Activated naive CD8-positive, alpha-beta T cell treated with anti-CD3 and anti-CD28 coated beads for 36 hours (primary cell): Measurements from ENCODE around the gene SGSM1. TPM values are rescaled to one million over a fixed set of nuclear protein-coding genes. Genes with fewer than 3 reads are reported as not detected.

Experiments used
- DNase-seq: peaks from one replicate; pipeline ENCODE4 v3.0.0; 2021
- H3K27ac Mint-ChIP-seq: one replicate; pipeline ENCODE4 v1.8.0; 2022; ENCODE audit warnings: mild to moderate bottlenecking, moderate library complexity, mixed read lengths
- H3K27me3 Mint-ChIP-seq: one replicate; pipeline ENCODE4 v1.8.0; 2022; ENCODE audit warnings: mild to moderate bottlenecking, mixed read lengths
- H3K36me3 Mint-ChIP-seq: one replicate; pipeline ENCODE4 v1.8.0; 2021; ENCODE audit warnings: mild to moderate bottlenecking, mixed read lengths
- H3K4me1 Mint-ChIP-seq: one replicate; pipeline ENCODE4 v1.8.0; 2021; ENCODE audit warnings: mixed read lengths
- H3K4me3 Mint-ChIP-seq: one replicate; pipeline ENCODE4 v1.8.0; 2022; ENCODE audit warnings: mild to moderate bottlenecking, moderate library complexity, mixed read lengths
- H3K9me3 Mint-ChIP-seq: one replicate; pipeline ENCODE4 v1.8.0; 2022; ENCODE audit warnings: mixed read lengths
- total RNA-seq, 2 experiments: library from RNA; stranded (reverse); gene quantifications; one replicate each; pipeline ENCODE4 v1.2.3, GENCODE V29; 2021

The SGSM1 gene
- total RNA-seq, 2 experiments from 2014 or later, result 0.04 TPM; not detected in 1

DNA sequence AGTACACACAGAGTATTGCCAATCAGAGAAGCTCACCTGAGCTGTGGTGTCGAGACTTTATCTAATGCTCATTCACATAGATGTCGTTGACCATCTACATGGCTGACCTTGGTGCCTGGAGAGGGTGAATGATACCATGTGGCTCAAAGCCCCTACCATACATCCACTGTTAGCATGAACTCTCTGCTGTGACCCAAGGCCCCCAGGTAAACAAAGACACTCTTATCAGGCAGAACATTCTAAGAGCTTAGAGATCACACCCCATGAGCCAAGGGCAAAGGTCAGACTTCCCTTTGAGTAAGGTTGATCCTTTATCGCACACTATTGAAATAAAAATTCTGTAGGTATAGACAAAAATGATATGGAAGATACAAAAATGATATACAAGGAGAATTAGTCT, 16.5 kb upstream of the SGSM1 start:
- Mint-ChIP-seq H3K36me3 (no peaks in the 10 kb centered on the region), H3K4me1 (no peaks in the 10 kb centered on the region), H3K27ac (no peak overlapping the region), H3K9me3 (no peaks in the 10 kb centered on the region), H3K27me3 (peaks cover 9% of the 10 kb centered on the region), H3K4me3 (no peak overlapping the region)
- DNase-seq, result no peak

DNA sequence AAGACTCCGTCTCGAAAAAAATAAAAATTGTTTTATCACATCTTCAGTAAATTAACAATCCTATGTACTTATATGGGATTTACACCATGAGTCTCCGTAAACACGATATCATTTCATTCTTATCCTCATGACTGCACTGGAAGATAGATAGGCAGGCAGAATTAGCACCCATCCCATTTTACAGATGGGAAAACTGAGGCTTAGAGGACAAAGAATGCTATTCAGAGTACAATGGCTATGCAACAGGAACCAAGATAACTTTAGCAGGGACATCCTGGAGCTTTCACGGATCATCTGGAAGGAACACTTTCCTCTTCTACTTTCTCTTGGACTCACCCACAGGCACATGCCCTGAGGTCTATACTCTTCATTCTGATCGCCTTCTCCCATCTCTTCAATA, 14.6 kb upstream of the SGSM1 start:
- Mint-ChIP-seq H3K27ac (no peak overlapping the region), H3K4me1 (no peaks in the 10 kb centered on the region), H3K27me3 (peaks cover 9% of the 10 kb centered on the region), H3K4me3 (no peak overlapping the region), H3K36me3 (no peaks in the 10 kb centered on the region), H3K9me3 (no peaks in the 10 kb centered on the region)
- DNase-seq, result no peak

DNA sequence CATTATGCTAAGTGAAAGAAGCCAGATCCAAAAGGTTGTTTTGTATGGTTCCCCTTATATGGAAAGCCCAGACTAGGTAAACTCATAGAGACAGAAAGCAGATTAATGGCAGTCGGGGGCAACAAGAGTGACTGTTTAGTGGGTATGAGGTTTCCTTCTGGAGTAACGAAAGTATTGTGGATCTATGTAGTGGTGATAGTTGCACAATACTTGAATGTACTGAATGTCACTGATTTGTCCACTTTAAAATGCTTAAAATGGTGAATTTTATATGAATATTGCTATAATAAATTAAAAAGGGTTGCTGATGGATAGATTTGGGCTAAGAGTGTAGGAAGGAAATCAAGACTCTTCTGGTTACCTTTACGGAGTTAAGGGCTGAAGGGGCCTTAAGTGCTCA, 10.0 kb upstream of the SGSM1 start:
- no peaks in the 10 kb centered on the region for H3K4me1 Mint-ChIP-seq
- no peak overlapping the region for H3K27ac Mint-ChIP-seq
- no peaks in the 10 kb centered on the region for H3K9me3 Mint-ChIP-seq
- H3K36me3 Mint-ChIP-seq, result no peaks in the 10 kb centered on the region
- no peak for DNase-seq
- no peak overlapping the region for H3K4me3 Mint-ChIP-seq
- H3K27me3 Mint-ChIP-seq, result no peaks in the 10 kb centered on the region

DNA sequence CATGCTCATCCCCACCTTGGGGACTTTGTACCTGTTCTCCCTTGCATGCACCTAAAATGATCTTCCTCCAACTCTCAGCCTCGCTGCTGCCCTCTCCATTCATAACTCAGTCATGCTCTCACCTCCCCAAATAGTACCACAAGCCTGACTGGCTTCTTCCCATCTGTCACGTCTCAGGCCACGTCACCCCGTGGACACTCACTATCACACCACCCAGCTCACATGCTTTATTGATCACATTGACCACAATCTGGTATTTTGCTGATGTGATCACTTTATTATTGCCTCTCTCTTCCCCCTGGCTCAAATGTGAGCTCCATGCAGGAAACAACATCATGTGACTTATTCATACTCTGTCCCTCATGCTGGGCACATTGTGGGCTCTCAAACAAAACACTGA, 9.2 kb upstream of the SGSM1 start:
- no peak overlapping the region for H3K4me3 Mint-ChIP-seq
- H3K27ac Mint-ChIP-seq, result no peak overlapping the region
- no peaks in the 10 kb centered on the region for H3K9me3 Mint-ChIP-seq
- no peaks in the 10 kb centered on the region for H3K36me3 Mint-ChIP-seq
- no peaks in the 10 kb centered on the region for H3K27me3 Mint-ChIP-seq
- H3K4me1 Mint-ChIP-seq, result no peaks in the 10 kb centered on the region
- DNase-seq, result no peak

DNA sequence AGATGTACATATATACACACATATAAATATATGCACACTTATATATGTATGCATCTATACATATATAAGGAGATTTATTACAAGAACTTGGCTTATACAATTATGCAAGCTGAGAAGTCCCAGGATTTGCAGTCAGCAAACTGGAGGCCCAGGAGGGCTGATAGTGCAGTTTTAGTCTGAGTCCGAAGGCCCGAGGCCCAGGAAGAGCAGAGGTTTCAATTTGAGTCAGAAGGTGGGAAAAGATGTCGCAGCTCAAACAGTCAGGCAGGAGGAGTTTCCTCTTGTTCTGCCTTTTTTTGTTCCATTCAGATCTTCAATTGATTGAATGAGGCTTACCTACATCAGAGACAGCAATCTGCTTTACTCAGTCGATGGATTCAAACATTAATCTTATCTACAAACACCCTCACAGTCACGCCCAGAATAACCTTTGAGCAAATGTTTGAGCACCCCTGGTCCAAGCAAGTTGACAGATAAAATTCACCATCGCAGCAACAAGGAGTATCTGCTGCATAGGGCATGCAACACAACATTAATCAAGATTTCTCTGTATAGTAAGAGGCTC, 4.0 kb upstream of the SGSM1 start:
- DNase-seq, result no peak
- Mint-ChIP-seq H3K9me3 (no peaks in the 10 kb centered on the region), H3K4me3 (no peak overlapping the region), H3K27me3 (peaks cover 13% of the 10 kb centered on the region), H3K4me1 (no peaks in the 10 kb centered on the region), H3K27ac (no peak overlapping the region), H3K36me3 (no peaks in the 10 kb centered on the region)

DNA sequence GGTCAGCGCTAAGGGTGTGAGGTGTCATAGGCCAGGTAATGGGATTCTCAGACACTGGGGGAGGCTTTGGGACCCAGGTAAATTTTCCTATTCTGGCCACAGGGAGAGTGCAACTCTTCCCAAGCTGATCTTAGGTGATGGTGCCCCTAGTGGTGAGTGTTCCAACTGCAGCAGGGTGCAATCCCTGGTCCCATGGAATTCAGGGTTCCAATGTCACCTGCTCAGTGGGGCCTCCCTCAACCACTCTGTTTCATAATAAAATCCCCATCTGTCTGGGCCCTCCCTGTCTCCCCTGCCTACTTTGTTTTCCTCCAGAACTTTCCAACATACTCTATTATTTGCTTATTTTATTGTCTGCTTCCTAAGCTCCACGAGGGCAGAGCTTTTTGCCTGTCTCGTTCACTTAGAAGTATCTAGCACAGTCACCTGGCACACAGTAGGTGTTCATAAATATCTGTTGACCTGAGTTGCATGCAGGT, 2.9 kb upstream of the SGSM1 start:
- H3K27me3 Mint-ChIP-seq, result peaks cover 13% of the 10 kb centered on the region
- H3K4me3 Mint-ChIP-seq, result no peak overlapping the region
- H3K36me3 Mint-ChIP-seq, result no peaks in the 10 kb centered on the region
- no peak overlapping the region for H3K27ac Mint-ChIP-seq
- DNase-seq, result peak; percentile 32
- H3K4me1 Mint-ChIP-seq, result no peaks in the 10 kb centered on the region
- H3K9me3 Mint-ChIP-seq, result no peaks in the 10 kb centered on the region

DNA sequence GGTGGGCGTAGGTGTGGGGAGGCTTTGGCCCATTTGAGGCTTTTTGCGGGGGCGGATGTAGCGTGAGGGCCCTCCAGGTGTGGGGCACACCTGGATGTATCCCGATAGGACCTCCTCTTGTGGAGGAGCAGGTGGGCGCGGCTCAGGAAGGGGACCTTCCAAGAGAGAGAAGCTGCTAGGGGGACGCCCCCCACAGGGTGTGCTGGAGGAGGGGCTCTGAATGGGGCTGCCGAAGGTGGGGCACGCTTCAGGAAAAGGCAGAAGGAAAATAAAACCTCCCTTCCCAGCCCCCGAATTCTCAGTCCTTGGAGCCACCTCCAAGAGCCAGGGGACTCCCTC, 621 bp downstream of the SGSM1 start:
- Mint-ChIP-seq H3K4me1 (no peaks in the 10 kb centered on the region), H3K9me3 (no peaks in the 10 kb centered on the region), H3K4me3 (no peak overlapping the region), H3K27ac (no peak overlapping the region), H3K36me3 (no peaks in the 10 kb centered on the region), H3K27me3 (peaks cover 13% of the 10 kb centered on the region)
- no peak for DNase-seq

DNA sequence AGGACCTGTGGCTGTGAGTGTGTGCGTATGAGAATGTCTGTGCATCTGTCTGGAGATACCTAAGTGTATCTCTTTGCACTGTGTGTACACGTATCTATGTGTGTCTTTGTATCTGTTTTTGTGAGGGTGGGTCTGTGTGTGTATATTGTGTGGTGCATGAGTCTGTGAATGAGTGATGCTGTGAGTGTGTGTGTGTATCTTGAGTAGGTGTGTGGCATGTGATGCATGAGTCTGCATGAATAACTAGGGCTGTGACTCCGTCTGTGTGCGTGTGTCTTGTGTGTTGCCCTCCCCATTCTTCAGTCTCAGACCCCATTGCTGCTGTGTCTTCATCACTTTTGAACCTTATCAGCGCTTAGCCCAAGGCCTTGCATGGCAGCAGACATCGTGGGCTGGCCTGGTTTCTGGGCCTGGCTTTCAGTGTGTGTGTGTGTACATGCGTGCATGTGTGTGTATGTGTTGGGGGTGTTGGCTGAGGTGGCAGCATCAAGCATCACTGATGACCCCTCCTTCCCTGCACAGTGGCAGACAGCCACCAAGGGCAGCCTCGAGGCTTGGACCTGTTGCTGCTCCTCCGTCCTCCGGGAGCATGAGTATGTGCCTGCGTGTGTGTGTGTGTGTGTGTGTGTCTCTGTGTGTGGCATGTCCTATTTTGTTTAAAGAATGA, 1.4 kb downstream of the SGSM1 start:
- no peak for DNase-seq
- no peaks in the 10 kb centered on the region for H3K9me3 Mint-ChIP-seq
- H3K27ac Mint-ChIP-seq, result no peak overlapping the region
- H3K27me3 Mint-ChIP-seq, result peaks cover 13% of the 10 kb centered on the region
- no peaks in the 10 kb centered on the region for H3K4me1 Mint-ChIP-seq
- no peaks in the 10 kb centered on the region for H3K36me3 Mint-ChIP-seq
- no peak overlapping the region for H3K4me3 Mint-ChIP-seq

DNA sequence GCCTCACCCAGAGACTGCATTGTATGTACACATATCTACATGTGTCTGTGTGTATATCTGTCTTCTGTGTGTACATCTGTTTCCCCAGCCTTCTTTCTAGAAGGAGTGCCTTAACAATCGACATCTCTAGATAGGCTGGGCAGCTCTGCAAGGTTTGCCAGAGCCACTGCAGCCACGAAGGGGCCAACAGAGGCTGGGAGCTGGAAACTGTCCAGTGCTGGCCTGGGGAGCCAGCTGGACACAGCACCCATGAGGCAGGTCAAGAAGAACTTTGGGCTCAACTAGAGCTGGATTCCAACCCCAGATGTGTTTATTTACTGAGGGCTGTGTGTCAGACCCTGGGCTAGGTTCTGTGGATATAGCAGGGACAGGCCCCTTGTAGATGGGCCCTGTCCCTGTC, 3.3 kb downstream of the SGSM1 start:
- Mint-ChIP-seq H3K27ac (no peak overlapping the region), H3K4me3 (no peak overlapping the region), H3K36me3 (no peaks in the 10 kb centered on the region), H3K27me3 (peaks cover 10% of the 10 kb centered on the region), H3K9me3 (no peaks in the 10 kb centered on the region), H3K4me1 (no peaks in the 10 kb centered on the region)
- DNase-seq, result no peak

DNA sequence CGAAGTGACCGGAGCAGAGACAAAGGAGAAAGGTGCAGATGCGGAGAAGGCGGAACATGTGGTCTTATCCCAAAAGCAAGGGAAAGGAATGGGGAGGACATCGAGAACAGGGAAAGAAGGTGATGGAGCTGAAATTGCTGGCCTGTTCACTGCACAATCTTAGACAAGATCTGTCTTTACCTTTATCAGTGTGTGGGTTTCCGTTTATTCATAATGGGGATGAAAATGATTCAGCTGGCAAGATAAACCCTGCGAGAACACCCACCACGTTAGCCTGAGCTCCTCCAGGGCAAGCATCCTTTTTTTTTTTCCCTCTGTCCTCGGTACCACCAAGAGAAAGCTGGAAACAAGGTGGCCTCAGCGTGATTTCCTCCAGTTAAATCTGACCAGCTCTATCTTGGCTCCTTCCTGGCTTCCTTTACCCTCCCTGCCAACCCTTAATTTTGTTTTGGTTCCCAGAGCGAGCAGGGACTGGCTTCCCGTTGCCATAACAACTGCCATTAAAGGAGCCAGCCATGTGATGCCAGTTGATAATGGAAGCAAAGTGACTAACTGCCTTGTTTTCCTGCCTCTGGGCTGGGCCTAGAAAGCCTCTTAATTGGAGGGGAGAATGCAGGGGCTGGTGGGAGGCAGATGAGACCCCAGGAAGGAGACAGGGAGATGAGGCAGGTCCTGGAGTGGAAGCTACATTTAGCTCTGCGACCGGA, 4.2 kb downstream of the SGSM1 start:
- peaks cover 5% of the 10 kb centered on the region for H3K36me3 Mint-ChIP-seq
- H3K9me3 Mint-ChIP-seq, result peaks cover 5% of the 10 kb centered on the region
- H3K4me1 Mint-ChIP-seq, result no peaks in the 10 kb centered on the region
- H3K4me3 Mint-ChIP-seq, result no peak overlapping the region
- DNase-seq, result no peak
- no peak overlapping the region for H3K27ac Mint-ChIP-seq
- peaks cover 4% of the 10 kb centered on the region for H3K27me3 Mint-ChIP-seq

DNA sequence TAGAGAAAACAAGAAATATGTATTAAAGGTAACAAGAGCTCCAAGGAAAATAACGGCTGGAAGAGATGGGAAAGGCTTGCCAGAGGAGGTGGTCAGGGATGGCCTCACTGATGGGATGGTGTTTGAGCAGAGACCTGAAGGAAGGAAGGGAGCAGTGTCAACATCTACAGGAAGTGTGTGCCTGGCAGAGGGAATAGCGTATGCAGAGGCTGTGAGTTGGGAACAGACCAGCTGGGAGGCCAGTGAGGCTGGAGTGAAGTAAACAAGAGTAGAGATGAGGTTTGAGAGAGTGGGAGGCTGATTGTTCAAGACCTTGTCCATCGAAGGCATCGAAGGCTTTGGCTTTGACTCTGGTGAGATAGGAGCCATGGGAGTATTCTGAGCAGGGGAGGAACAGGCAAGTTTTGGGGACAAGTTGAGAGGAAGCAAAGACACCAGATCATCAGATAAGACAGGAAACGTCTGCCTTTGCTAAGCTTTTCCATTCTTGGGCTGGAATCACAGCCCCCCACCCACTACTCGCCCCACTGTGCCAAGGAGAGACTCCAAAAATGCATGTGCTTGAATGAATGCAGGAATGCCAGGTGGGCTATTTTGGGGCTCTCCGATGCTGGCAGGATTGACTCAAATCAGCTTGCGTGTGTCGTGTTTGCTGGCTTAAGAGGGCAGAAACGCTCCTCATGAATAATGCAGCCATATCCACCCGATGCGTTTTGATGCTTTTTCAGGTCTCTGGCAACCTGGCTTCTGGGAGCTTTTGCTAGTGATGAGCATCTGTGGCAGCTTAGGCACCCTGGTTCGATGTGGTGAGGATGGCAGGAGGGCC, 7.2 kb downstream of the SGSM1 start:
- Mint-ChIP-seq H3K27ac (no peak overlapping the region), H3K27me3 (no peaks in the 10 kb centered on the region)

DNA sequence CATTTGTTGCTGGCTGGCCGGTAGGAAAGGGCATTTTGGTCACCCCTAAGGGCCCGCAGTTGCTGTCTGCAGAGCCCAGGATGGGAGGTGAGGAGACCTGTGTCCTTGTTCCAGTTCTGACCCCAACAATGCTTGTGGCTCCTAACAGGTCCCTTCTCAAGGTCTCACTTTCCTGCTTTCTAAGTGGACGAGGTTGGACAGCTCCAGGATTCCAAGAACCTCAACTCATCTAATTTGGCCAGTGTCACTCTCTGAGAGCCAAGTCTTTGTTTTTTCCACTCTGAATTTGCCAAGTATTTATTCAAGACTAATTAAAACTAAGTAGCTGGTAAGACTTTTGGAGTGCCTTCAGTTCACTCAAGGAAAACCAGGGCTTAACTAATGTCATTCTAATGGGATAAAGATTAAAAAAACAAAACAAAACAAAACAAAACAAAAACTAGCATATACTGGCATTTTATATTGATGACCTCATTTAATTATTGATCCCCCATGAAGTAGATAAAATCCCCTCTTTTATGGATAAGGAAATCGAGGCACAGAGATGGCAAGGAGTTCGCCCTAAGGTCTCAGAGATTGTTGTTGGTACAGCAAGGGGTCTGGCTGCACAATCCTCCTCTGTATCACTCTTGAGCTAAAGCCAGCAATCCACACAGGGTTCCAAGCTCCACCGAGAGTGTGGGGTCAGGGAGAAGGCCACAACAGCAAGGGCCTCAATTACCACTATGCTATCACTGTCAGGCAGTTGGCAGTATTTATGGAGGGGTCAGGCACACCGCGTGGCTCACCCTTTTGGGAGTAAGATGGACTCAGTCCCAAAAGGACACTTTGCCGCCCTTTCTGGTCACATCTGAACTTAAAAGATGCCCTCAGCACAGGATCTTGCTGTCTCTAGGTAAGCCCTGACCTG, 8.1 kb downstream of the SGSM1 start:
- Mint-ChIP-seq H3K27ac (no peak overlapping the region), H3K36me3 (peaks cover 5% of the 10 kb centered on the region), H3K4me3 (no peak overlapping the region), H3K9me3 (peaks cover 9% of the 10 kb centered on the region), H3K4me1 (no peaks in the 10 kb centered on the region), H3K27me3 (no peaks in the 10 kb centered on the region)
- no peak for DNase-seq

More for the DNA sequence above, 7.2 kb downstream of the SGSM1 start:
- DNase-seq, result no peak
- Mint-ChIP-seq H3K4me3 (no peak overlapping the region), H3K36me3 (peaks cover 5% of the 10 kb centered on the region), H3K9me3 (peaks cover 9% of the 10 kb centered on the region), H3K4me1 (no peaks in the 10 kb centered on the region)

DNA sequence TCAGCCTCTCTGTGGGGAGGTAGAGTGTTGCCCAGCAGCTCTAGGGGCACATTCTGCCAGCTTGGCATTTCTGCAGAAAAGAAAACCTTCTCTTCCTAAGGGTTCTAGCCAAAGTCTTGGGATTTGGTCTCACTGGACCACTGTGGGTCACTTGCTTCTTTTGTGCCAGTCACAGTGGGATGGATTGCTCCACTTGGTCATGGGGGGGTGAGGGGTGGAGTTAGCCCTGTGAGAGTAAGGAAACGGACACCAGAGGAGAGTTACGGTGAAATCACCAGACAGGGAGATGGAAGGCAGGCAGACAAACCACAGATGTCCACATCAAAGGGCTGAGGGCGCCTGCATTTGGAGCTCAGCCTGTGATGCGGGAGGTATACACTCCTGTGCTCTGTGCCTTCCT, 10.8 kb downstream of the SGSM1 start:
- no peak overlapping the region for H3K27ac Mint-ChIP-seq
- H3K36me3 Mint-ChIP-seq, result peaks cover 5% of the 10 kb centered on the region
- no peak overlapping the region for H3K4me3 Mint-ChIP-seq
- peaks cover 9% of the 10 kb centered on the region for H3K9me3 Mint-ChIP-seq
- H3K4me1 Mint-ChIP-seq, result no peaks in the 10 kb centered on the region
- DNase-seq, result no peak
- no peaks in the 10 kb centered on the region for H3K27me3 Mint-ChIP-seq

DNA sequence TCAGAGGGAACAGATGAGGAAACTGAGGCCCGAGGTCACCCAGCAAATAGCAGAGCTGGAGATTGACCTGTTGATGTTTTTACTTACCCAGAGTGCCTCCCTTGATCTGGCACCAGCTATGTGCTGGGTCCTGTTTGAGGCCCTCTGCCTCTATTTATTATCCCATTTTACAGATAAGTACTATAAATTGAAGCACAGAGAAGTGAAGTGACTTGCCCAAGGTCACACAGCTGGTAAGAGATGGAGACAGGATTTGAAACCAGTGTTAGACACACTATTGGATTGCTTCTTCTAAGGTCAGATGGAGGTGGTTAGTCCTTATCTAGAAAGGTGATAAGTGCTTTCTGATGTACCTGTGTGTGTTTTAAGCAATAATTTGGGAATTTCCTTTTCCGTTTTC, 13.5 kb downstream of the SGSM1 start:
- no peaks in the 10 kb centered on the region for H3K4me1 Mint-ChIP-seq
- H3K4me3 Mint-ChIP-seq, result no peak overlapping the region
- DNase-seq, result no peak
- H3K36me3 Mint-ChIP-seq, result peaks cover 5% of the 10 kb centered on the region
- peaks cover 9% of the 10 kb centered on the region for H3K9me3 Mint-ChIP-seq
- no peak overlapping the region for H3K27ac Mint-ChIP-seq
- no peaks in the 10 kb centered on the region for H3K27me3 Mint-ChIP-seq
